ENCODE measurements around the gene NR5A1.

The NR5A1 gene

GRCh38 chr9:124462739-124463138 is 44.5 kb downstream of the NR5A1 start:
- no peak for TF ChIP-seq CTCF (IDR thresholded peaks at IDR 0.05; ENCODE audit: low read depth, low read length, missing control alignments)
- no peak overlapping the region for H3K4me3 ChIP-seq (ENCODE audit: low read depth, low read length)
- DNase-seq (ENCODE audit: low read depth): no peak
- in situ Hi-C loops (cut with HindIII; ENCODE audit: low sequenced_read_pairs): no loop called here

DNA sequence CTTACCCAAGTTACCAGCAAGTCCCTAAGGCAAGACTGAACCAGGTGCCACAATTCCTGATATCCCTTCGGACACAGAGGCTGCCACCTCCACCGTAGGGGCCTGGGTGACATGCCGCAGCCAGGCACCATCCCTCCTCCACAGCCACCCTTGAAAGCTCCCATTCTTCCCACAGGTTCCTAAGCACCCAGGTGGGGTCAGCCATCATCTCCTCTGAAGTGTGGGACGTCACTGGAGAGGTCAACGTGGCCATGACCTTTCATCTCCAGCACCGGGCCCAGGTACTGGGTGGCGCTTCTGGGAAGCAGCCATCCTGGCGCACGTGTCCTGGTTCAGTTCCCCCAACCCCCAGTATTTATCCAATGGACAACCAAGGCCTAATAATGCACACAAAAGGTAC is 48.8 kb downstream of the NR5A1 start:
- TF ChIP-seq CTCF (IDR thresholded peaks at IDR 0.05; ENCODE audit: low read depth, low read length, missing control alignments): no peak
- no peak for DNase-seq (ENCODE audit: low read depth)
- H3K4me3 ChIP-seq (ENCODE audit: low read depth, low read length): no peak overlapping the region
- in situ Hi-C loops (cut with HindIII; ENCODE audit: low sequenced_read_pairs): loop anchor here (5.0 kb wide), 1 partner anchor 74 kb away; no protein-coding TSS in a partner anchor

GRCh38 chr9:124457887-124458431 is 49.2 kb downstream of the NR5A1 start:
- no peak for DNase-seq (ENCODE audit: low read depth)
- TF ChIP-seq CTCF (IDR thresholded peaks at IDR 0.05; ENCODE audit: low read depth, low read length, missing control alignments): no peak

GRCh38 chr9:124457079-124457886 is 49.9 kb downstream of the NR5A1 start:
- in situ Hi-C loops (cut with HindIII; ENCODE audit: low sequenced_read_pairs): loop anchor here (5.0 kb wide), 1 partner anchor 75 kb away; no protein-coding TSS in a partner anchor
- DNase-seq (ENCODE audit: low read depth): no peak
- no peak overlapping the region for H3K4me3 ChIP-seq (ENCODE audit: low read depth, low read length)
- TF ChIP-seq CTCF (IDR thresholded peaks at IDR 0.05; ENCODE audit: low read depth, low read length, missing control alignments): no peak

More at GRCh38 chr9:124457887-124458431, 49.2 kb downstream of the NR5A1 start:
- no peak overlapping the region for H3K4me3 ChIP-seq (ENCODE audit: low read depth, low read length)
- in situ Hi-C loops (cut with HindIII; ENCODE audit: low sequenced_read_pairs): loop anchor here (5.0 kb wide), 1 partner anchor 74 kb away; no protein-coding TSS in a partner anchor

DNA sequence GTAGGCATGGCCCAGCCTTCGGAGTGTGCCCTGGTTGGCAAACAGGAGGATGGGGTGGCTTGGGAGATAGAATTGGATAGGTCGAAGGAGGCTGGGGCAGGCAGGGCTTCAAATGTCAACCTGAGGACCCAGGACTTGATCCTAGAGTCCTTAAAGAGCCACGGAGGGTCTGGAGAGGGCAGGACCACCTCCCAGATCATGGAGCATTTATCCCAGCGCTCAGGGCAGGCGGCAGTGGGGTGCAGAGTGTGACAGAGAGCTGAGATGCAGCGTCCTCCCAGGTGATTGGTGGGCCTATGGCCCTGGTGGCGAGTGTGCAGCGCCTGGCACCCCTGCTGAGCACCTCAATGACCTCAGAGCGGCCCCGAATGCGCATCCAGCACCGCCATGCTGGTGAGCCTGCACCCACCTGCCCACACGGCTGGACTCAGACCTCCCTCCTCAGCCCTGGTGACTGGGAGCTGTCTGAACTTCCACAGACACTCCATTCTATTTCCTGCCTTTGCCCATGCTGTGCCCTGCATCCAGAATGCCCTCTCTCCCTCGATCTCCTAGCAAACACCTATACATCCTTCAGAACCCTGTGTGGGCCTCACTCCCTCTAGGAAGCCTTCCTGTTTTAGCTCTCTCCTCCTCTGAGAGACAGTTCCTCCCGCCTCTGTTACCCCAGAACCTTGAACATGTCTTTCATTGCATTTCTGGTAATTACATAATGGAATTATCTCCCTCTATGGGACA is 50.7 kb downstream of the NR5A1 start:
- TF ChIP-seq CTCF (IDR thresholded peaks at IDR 0.05; ENCODE audit: low read depth, low read length, missing control alignments): no peak
- no peak for DNase-seq (ENCODE audit: low read depth)
- no peak overlapping the region for H3K4me3 ChIP-seq (ENCODE audit: low read depth, low read length)
- in situ Hi-C loops (cut with HindIII; ENCODE audit: low sequenced_read_pairs): loop anchor here (5.0 kb wide), 1 partner anchor 76 kb away; no protein-coding TSS in a partner anchor

DNA sequence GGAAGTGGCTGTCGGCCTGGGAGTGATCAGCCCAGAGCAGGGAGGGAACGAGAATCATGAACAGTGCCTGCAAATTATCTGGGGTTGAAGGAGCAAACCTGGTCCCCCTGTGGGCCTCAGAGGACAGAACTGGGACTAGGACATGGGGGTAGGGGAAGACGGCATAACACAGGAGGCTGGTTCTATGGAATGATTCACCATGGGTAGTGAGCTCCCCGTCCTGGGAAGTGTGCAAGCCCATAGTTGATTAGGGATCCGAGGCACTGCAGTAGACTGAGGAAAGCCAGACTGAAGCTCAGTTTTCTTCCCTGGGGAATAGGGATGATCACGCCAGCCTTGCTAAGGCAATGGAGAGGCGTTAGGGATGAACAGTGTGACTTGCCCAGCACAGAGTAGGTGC is 51.4 kb downstream of the NR5A1 start:
- DNase-seq (ENCODE audit: low read depth): no peak
- in situ Hi-C loops (cut with HindIII; ENCODE audit: low sequenced_read_pairs): loop anchor here (5.0 kb wide), 1 partner anchor 76 kb away; no protein-coding TSS in a partner anchor
- H3K4me3 ChIP-seq (ENCODE audit: low read depth, low read length): no peak overlapping the region
- TF ChIP-seq CTCF (IDR thresholded peaks at IDR 0.05; ENCODE audit: low read depth, low read length, missing control alignments): no peak
